GM13977 (cell line): ENCODE data around the gene PXYLP1.

ENCODE experiments used
- DNase-seq: peaks from one replicate; pipeline ENCODE4 v3.0.0; 2012; ENCODE audit warnings: low spot score
- in situ Hi-C: fragments of 300-500 bp; cut with MboI; formaldehyde crosslinking; loops from one replicate; pipeline ENCODE4 v1.12.0; 2022; ENCODE audit warnings: low sequenced_read_pairs, low pct_unique_long_range_greater_than_20kb, mixed read lengths, inconsistent platforms; ENCODE audit not compliant: unreplicated experiment
- TF ChIP-seq, protein P1 (sequence below): IDR thresholded peaks from 2 replicates; pipeline ENCODE4 v1.5.1; 2012; ENCODE audit warnings: mild to moderate bottlenecking, control low read depth; ENCODE audit not compliant: insufficient read depth; ENCODE audit errors: extremely low read depth, missing control alignments

PXYLP1 gene

DNA sequence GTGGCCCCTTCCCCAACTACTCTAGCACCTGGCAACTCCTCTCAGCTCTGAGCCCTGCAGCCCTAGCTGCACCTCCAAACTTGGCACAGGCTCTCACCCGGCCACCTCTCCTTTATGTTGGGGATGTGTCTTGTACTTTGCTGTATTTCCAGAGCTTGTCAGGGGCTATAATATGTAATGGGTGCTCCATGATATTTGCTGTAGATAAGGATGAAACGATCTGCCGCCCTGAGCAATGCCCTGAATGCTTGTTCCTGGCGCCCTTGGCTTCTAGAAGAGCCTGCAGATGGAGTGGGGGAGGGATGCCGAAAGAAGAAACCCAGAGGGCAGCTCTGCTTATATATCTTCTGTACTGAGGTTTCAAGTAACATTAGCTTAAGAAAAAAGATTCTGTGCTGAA, 100.8 kb downstream of the PXYLP1 start:
- in situ Hi-C loops, result no loop called here
- no peak for DNase-seq
- TF ChIP-seq, protein P1, sequence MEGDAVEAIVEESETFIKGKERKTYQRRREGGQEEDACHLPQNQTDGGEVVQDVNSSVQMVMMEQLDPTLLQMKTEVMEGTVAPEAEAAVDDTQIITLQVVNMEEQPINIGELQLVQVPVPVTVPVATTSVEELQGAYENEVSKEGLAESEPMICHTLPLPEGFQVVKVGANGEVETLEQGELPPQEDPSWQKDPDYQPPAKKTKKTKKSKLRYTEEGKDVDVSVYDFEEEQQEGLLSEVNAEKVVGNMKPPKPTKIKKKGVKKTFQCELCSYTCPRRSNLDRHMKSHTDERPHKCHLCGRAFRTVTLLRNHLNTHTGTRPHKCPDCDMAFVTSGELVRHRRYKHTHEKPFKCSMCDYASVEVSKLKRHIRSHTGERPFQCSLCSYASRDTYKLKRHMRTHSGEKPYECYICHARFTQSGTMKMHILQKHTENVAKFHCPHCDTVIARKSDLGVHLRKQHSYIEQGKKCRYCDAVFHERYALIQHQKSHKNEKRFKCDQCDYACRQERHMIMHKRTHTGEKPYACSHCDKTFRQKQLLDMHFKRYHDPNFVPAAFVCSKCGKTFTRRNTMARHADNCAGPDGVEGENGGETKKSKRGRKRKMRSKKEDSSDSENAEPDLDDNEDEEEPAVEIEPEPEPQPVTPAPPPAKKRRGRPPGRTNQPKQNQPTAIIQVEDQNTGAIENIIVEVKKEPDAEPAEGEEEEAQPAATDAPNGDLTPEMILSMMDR, result no peak

DNA sequence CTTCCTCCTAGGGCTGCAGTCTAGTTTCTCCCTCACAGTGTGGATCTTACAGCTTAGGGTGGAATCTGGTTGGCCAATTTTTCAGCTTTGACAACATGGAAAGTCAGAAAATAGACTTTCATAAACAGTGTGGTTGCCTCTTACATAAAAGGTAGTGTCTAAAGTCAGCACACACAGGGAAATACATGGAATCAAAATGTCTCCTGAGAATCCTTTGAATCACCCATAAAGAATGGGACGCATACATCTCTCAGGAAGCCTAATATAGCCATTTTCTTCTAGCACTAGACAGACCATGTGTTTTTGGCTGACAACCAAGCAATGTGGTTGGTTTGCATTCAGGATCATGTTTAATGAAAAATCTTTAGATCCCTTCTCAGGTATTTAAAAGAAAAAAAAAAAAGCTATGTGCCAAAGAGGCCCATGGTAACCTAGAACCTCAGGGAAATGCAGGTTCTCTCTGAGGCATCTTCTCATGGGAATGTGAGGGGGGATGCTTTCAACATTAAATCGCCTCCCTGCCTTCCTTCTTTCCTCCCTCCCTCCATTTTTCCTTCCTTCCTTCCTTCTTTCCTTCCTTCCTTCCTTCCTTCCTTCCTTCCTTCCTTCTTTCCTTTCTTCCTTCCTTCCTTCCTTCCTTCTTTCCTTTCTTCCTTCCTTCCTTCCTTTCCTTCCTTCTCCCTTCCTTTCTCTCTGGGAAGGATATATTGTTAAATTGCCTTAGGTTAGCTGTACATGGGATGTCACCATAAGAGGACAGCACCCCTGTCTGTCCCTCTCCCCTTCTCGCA, 102.4 kb downstream of the PXYLP1 start:
- DNase-seq, result no peak
- in situ Hi-C loops, result no loop called here
- TF ChIP-seq, protein P1, result no peak

DNA sequence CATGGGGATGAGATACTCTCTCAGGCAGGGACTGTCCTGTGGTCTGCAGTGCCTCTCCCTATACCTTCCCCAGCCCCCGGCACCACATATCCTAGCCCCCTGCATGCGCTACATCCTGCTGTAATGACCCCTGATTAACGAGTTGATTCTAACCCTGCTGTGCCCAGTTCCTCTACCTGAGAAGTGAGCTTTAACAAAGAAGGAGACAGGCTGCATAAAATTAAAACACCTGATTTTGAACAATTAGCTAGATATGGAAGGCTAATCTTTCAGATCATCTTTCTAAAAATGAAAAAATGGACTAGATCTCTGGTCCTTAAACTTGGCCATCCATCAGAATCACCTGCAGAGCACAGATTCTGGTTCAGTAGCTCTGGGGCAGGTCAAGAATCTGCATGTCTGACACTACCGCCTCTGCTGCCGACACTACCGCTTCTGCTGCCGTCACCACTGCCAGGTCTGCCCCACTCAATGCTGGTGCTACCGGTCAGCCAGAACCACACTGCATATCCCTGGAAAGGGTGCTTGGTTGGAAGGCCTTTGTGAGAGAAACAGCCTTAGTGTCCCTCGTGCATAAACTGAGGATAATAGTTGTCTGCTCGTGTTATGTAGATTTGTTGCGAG, 103.1 kb downstream of the PXYLP1 start:
- TF ChIP-seq, protein P1, result no peak
- in situ Hi-C loops, result no loop called here
- no peak for DNase-seq

DNA sequence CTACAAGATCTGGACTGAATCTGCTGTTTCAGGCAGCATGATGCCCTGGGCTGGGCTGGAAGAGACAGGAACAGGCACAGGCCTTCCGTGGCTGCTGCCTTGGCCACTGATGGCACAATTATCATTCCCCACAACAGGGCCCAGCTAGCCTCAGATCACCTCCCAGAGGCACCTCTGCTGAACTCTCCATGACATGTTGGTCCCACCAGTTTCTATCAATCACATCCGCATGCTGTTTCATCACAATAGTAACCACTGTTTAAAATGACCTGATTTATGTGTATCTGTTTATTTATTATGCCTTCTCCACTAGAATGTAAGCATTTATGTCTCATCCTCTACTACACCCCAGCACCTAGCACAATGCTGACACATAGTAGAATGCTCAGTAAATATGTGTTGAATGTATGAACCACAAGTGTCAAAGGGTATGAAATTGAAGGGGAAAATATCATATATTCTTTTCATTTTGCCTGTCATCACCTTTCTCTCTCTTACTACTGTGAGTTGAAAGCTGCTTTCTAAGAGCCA, 104.0 kb downstream of the PXYLP1 start:
- in situ Hi-C loops, result no loop called here
- no peak for DNase-seq
- TF ChIP-seq, protein P1, result no peak

DNA sequence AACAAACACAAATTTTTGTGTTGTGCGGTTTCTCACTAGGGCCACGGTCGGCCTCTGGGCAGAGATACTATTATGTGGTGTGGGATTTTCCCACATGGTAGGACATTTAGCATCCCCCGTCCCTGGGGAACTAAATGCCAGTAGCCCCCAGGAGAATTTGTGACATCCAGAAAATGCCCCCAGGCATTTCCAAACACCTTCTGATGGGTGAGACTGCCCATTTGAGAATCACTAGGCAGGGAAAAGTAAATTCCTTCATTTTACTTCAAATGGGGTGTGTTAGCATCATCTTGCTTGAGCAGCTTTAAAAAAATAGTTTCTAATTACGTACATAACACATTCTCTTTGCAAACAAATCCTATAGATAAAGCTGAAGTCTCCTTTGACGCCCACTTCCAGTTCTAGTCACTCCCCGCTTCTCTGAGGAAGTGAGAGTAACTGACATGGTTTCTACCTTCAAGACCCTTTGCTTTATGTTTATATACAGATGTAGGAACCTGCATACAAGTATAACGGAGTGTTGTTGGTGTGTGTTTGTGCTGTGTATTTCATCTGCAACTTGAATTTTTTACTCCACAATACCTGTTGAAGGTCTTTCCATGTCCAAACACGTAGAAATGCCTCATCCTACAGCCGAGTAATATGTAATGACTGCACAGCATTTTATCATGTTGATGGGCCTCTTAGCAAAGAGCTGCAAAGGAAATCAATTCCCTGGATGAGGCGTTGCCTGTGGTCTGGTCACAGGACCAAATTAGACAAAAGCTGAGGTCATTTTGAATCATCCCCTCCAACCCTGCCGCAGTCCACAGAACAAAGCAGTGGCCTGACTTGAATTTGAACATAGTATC, 105.3 kb downstream of the PXYLP1 start:
- peak; percentile 76 for DNase-seq
- in situ Hi-C loops, result no loop called here
- TF ChIP-seq, protein P1, result no peak

DNA sequence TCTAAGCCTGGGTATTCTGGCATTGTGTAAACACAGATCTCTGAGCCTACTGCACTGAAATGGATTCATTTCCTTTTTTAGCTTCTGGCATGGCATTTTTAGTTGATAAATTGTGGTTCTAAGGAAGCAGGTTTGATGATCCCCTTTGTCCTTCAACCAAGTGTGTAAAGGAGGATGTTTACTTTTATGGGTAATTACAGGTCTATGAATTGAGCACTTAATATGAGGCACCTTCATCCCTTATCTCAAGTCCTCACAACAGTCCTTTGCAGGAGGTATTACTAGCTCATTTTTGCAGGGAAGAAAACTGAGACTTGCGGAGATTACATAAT, 105.9 kb downstream of the PXYLP1 start:
- DNase-seq, result no peak
- TF ChIP-seq, protein P1, result no peak
- in situ Hi-C loops, result no loop called here
